Measurements from ENCODE around the gene ANXA2R. TPM values are rescaled to one million over a fixed set of nuclear protein-coding genes. Genes with fewer than 3 reads are reported as not detected.

The ANXA2R gene
- total and polyA plus RNA-seq, 9 of the 15 experiments (the other 6 are each of a cell fraction or from before 2014, with no cell fraction given): 2.1 to 4.8 (median 3.4) TPM

DNA sequence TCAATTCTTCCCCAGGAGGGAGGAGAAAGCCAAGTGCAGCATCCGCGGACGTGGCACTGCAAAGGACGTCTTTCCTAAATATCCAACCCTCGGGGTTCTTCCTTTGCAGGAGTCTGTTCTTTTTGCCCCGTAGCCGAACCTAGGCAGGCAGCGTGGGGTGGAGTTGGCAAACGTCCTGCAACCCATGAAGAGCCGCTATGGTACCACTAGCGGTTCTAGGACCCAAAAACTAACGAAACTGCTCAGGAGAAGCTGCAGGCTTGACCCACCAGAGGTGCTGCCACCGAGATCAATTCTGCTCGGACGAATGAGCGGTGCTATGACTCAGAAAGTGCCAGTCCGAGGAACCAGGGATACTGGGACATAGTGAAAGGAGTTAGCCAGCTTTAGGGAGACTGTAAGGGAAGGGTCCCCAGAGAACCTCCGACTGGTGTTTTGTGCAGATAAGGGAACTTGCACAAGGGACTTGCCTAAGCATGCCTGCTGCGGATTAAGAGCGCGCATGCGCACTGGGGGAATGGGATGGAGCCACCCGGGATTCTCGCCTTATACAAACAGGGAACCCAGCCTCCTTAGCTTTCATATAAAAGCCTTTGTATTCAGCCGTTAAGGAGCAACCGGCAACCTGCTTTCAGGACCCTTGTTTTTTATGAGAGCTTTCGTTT is 32.7 kb downstream of the ANXA2R start (continued):
- TF ChIP-seq, protein P1, sequence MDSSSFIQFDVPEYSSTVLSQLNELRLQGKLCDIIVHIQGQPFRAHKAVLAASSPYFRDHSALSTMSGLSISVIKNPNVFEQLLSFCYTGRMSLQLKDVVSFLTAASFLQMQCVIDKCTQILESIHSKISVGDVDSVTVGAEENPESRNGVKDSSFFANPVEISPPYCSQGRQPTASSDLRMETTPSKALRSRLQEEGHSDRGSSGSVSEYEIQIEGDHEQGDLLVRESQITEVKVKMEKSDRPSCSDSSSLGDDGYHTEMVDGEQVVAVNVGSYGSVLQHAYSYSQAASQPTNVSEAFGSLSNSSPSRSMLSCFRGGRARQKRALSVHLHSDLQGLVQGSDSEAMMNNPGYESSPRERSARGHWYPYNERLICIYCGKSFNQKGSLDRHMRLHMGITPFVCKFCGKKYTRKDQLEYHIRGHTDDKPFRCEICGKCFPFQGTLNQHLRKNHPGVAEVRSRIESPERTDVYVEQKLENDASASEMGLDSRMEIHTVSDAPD (CRISPR knock-in tag; IDR thresholded peaks at IDR 0.05): no peak
- TF ChIP-seq NFXL1 (CRISPR knock-in tag; IDR thresholded peaks at IDR 0.05) (peak; percentile 70; the same call in 1 of the 2 replicates), NCOR1 (IDR thresholded peaks at IDR 0.05) (peak; percentile 78), RBM17 (IDR thresholded peaks at IDR 0.05; ENCODE audit: borderline replicate concordance, low read depth, low read length) (no peak), NR2C1 (IDR thresholded peaks at IDR 0.05) (no peak), NR2C1 (tag; IDR thresholded peaks at IDR 0.05) (peak; percentile 34; the same call in 1 of the 2 replicates), PTBP1 (IDR thresholded peaks at IDR 0.05; ENCODE audit: low read depth, low read length) (no peak), EGR1 (conservative IDR thresholded peaks at IDR 0.05) (no peak), MCM5 (IDR thresholded peaks at IDR 0.05; ENCODE audit: low read depth) (no peak), ZNF551 (CRISPR knock-in tag; IDR thresholded peaks at IDR 0.05) (no peak), RUNX1 (IDR thresholded peaks at IDR 0.05; ENCODE audit: low read depth) (no peak), ZNF124 (CRISPR knock-in tag; IDR thresholded peaks at IDR 0.05) (no peak), RBM15 (IDR thresholded peaks at IDR 0.05; ENCODE audit: insufficient read depth, low read length) (no peak), ILK (tag; IDR thresholded peaks at IDR 0.05; ENCODE audit: borderline replicate concordance, low read depth) (no peak), ZNF197 (CRISPR knock-in tag; IDR thresholded peaks at IDR 0.05; ENCODE audit: low read depth) (no peak), TCF7 (IDR thresholded peaks at IDR 0.05; ENCODE audit: borderline replicate concordance) (no peak), HNRNPH1 (optimal IDR thresholded peaks at IDR 0.05; ENCODE audit: low read depth, low read length) (no peak), ERF (CRISPR knock-in tag; IDR thresholded peaks at IDR 0.05) (no peak), DIDO1 (tag; IDR thresholded peaks at IDR 0.05; ENCODE audit: low read depth) (no peak), SLC30A9 (CRISPR knock-in tag; IDR thresholded peaks at IDR 0.05) (no peak)
- TF ChIP-seq, protein P2, sequence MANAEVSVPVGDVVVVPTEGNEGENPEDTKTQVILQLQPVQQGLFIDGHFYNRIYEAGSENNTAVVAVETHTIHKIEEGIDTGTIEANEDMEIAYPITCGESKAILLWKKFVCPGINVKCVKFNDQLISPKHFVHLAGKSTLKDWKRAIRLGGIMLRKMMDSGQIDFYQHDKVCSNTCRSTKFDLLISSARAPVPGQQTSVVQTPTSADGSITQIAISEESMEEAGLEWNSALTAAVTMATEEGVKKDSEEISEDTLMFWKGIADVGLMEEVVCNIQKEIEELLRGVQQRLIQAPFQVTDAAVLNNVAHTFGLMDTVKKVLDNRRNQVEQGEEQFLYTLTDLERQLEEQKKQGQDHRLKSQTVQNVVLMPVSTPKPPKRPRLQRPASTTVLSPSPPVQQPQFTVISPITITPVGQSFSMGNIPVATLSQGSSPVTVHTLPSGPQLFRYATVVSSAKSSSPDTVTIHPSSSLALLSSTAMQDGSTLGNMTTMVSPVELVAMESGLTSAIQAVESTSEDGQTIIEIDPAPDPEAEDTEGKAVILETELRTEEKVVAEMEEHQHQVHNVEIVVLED (CRISPR knock-in tag; IDR thresholded peaks at IDR 0.05): no peak
- TF ChIP-seq, protein P3, sequence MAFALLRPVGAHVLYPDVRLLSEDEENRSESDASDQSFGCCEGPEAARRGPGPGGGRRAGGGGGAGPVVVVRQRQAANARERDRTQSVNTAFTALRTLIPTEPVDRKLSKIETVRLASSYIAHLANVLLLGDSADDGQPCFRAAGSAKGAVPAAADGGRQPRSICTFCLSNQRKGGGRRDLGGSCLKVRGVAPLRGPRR (CRISPR knock-in tag; IDR thresholded peaks at IDR 0.05): no peak
- TF ChIP-seq, protein P4, sequence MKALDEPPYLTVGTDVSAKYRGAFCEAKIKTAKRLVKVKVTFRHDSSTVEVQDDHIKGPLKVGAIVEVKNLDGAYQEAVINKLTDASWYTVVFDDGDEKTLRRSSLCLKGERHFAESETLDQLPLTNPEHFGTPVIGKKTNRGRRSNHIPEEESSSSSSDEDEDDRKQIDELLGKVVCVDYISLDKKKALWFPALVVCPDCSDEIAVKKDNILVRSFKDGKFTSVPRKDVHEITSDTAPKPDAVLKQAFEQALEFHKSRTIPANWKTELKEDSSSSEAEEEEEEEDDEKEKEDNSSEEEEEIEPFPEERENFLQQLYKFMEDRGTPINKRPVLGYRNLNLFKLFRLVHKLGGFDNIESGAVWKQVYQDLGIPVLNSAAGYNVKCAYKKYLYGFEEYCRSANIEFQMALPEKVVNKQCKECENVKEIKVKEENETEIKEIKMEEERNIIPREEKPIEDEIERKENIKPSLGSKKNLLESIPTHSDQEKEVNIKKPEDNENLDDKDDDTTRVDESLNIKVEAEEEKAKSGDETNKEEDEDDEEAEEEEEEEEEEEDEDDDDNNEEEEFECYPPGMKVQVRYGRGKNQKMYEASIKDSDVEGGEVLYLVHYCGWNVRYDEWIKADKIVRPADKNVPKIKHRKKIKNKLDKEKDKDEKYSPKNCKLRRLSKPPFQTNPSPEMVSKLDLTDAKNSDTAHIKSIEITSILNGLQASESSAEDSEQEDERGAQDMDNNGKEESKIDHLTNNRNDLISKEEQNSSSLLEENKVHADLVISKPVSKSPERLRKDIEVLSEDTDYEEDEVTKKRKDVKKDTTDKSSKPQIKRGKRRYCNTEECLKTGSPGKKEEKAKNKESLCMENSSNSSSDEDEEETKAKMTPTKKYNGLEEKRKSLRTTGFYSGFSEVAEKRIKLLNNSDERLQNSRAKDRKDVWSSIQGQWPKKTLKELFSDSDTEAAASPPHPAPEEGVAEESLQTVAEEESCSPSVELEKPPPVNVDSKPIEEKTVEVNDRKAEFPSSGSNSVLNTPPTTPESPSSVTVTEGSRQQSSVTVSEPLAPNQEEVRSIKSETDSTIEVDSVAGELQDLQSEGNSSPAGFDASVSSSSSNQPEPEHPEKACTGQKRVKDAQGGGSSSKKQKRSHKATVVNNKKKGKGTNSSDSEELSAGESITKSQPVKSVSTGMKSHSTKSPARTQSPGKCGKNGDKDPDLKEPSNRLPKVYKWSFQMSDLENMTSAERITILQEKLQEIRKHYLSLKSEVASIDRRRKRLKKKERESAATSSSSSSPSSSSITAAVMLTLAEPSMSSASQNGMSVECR (CRISPR knock-in tag; IDR thresholded peaks at IDR 0.05): no peak

All from K562 (cell line).